HEK293 (cell line): ENCODE measurements around the gene ZBTB20.

ENCODE experiments used
- TRIM28 ChIP-seq: IDR thresholded peaks from 2 replicates; pipeline ENCODE4 v1.6.1; 2011; ENCODE audit warnings: low read length, control low read depth, borderline replicate concordance
- YY1 ChIP-seq: fragments of 450-650 bp; formaldehyde crosslinking; IDR thresholded peaks from 2 replicates; pipeline ENCODE4 v1.5.1; 2018; ENCODE audit warnings: missing biosample characterization, missing genetic modification characterization
- ZNF114 ChIP-seq: fragments of 450-650 bp; formaldehyde crosslinking; IDR thresholded peaks from 2 replicates; pipeline ENCODE4 v1.5.0; 2017; ENCODE audit warnings: missing biosample characterization, missing genetic modification characterization
- ZNF157 ChIP-seq: fragments of 450-650 bp; formaldehyde crosslinking; IDR thresholded peaks from 2 replicates; pipeline ENCODE4 v1.5.1; 2016; ENCODE audit warnings: missing biosample characterization, missing genetic modification characterization
- ZNF174 ChIP-seq: fragments of 450-650 bp; formaldehyde crosslinking; IDR thresholded peaks from 2 replicates; pipeline ENCODE4 v1.5.0; 2017; ENCODE audit warnings: missing biosample characterization, mild to moderate bottlenecking, missing genetic modification characterization
- ZXDB ChIP-seq: fragments of 450-650 bp; formaldehyde crosslinking; IDR thresholded peaks from 2 replicates; pipeline ENCODE4 v1.5.1; 2016; ENCODE audit warnings: missing biosample characterization, missing genetic modification characterization
- TF ChIP-seq, protein P1 (sequence below): fragments of 450-650 bp; formaldehyde crosslinking; IDR thresholded peaks from 2 replicates; pipeline ENCODE4 v1.5.1; 2016; ENCODE audit warnings: missing biosample characterization, missing genetic modification characterization
- TF ChIP-seq, protein P2 (sequence below): fragments of 450-650 bp; formaldehyde crosslinking; IDR thresholded peaks from 2 replicates; pipeline ENCODE4 v1.5.1; 2017; ENCODE audit warnings: missing biosample characterization, missing genetic modification characterization
- TF ChIP-seq, protein P3 (sequence below): fragments of 450-650 bp; formaldehyde crosslinking; IDR thresholded peaks from 2 replicates; pipeline ENCODE4 v1.5.1; 2016; ENCODE audit warnings: missing biosample characterization, missing genetic modification characterization

DNA sequence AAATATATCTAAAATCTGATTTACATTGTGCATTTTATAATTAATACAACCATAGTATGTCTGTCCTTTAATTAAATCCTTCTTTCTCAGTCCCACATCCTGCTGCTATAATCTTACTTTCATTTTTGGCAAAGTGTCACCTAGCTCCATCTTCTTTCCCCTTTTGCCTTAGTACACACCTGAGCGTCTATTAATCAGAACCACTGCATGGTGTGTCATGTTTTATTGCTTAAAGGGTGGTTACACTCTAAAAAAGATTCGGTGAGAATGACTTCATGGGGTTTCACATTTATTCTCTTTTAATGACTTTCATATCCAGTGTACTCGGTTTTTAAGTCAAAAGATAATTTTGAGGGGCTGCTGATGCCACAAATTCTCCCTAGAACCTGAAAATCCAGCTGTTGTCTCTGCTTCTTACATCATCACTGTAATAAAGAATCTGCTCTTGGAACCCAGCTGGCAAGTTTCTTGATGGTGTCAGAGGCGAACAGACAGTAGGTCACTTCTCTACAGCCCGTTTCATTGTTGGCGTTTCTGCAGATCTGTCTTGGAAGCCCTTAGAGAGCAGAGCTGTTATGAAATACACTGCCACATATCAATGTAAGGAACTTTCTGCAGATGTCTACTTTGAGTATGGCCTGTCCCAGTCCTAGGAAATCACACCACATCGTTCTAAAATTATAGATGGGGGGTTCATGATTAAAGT lies 753.6 kb downstream of the ZBTB20 start:
- TF ChIP-seq, protein P1, sequence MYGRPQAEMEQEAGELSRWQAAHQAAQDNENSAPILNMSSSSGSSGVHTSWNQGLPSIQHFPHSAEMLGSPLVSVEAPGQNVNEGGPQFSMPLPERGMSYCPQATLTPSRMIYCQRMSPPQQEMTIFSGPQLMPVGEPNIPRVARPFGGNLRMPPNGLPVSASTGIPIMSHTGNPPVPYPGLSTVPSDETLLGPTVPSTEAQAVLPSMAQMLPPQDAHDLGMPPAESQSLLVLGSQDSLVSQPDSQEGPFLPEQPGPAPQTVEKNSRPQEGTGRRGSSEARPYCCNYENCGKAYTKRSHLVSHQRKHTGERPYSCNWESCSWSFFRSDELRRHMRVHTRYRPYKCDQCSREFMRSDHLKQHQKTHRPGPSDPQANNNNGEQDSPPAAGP (tag by site-specific recombination) = no peak
- TF ChIP-seq TRIM28 = no peak
- no peak for TF ChIP-seq ZXDB
- TF ChIP-seq, protein P2, sequence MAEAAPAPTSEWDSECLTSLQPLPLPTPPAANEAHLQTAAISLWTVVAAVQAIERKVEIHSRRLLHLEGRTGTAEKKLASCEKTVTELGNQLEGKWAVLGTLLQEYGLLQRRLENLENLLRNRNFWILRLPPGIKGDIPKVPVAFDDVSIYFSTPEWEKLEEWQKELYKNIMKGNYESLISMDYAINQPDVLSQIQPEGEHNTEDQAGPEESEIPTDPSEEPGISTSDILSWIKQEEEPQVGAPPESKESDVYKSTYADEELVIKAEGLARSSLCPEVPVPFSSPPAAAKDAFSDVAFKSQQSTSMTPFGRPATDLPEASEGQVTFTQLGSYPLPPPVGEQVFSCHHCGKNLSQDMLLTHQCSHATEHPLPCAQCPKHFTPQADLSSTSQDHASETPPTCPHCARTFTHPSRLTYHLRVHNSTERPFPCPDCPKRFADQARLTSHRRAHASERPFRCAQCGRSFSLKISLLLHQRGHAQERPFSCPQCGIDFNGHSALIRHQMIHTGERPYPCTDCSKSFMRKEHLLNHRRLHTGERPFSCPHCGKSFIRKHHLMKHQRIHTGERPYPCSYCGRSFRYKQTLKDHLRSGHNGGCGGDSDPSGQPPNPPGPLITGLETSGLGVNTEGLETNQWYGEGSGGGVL = no peak
- TF ChIP-seq, protein P3, sequence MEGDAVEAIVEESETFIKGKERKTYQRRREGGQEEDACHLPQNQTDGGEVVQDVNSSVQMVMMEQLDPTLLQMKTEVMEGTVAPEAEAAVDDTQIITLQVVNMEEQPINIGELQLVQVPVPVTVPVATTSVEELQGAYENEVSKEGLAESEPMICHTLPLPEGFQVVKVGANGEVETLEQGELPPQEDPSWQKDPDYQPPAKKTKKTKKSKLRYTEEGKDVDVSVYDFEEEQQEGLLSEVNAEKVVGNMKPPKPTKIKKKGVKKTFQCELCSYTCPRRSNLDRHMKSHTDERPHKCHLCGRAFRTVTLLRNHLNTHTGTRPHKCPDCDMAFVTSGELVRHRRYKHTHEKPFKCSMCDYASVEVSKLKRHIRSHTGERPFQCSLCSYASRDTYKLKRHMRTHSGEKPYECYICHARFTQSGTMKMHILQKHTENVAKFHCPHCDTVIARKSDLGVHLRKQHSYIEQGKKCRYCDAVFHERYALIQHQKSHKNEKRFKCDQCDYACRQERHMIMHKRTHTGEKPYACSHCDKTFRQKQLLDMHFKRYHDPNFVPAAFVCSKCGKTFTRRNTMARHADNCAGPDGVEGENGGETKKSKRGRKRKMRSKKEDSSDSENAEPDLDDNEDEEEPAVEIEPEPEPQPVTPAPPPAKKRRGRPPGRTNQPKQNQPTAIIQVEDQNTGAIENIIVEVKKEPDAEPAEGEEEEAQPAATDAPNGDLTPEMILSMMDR = no peak
- no peak for TF ChIP-seq YY1 (tag by site-specific recombination)
- no peak for TF ChIP-seq ZNF174 (tag by site-specific recombination)
- TF ChIP-seq ZNF114 (tag by site-specific recombination) = no peak
- no peak for TF ChIP-seq ZNF157
